Retinal pigment epithelial cell (primary cell): ENCODE data around the gene CEBPG.

ENCODE experiments used
- DNase-seq: peaks from one replicate; pipeline ENCODE4 v3.0.0-alpha.2; 2010; ENCODE audit warnings: low read depth
- H3K4me3 ChIP-seq: 2 replicates; pipeline ENCODE4 v1.5.1; 2011; ENCODE audit warnings: mild to moderate bottlenecking, low read length, control low read depth, moderate library complexity
- TF ChIP-seq, protein P1 (sequence below): conservative IDR thresholded peaks from 2 replicates; pipeline ENCODE4 v1.5.1; 2011; ENCODE audit warnings: low read depth, low read length, control low read depth, inconsistent platforms

The CEBPG gene

DNA sequence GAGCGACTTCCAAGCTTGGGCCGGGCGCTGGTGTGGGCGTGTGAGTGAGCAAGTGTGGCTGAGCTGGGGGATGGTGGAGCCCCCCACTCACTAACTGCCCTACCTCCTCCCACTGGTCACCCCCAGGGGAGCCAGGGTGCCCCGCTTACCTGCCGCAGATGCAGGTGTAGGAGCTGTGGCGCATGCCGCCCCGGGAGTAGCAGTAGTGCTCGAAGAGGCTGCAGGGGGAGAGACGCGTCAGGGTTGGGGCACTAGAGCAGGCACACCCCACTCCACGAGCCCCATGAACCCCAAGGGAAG lies 39.9 kb downstream of the CEBPG start:
- TF ChIP-seq, protein P1, sequence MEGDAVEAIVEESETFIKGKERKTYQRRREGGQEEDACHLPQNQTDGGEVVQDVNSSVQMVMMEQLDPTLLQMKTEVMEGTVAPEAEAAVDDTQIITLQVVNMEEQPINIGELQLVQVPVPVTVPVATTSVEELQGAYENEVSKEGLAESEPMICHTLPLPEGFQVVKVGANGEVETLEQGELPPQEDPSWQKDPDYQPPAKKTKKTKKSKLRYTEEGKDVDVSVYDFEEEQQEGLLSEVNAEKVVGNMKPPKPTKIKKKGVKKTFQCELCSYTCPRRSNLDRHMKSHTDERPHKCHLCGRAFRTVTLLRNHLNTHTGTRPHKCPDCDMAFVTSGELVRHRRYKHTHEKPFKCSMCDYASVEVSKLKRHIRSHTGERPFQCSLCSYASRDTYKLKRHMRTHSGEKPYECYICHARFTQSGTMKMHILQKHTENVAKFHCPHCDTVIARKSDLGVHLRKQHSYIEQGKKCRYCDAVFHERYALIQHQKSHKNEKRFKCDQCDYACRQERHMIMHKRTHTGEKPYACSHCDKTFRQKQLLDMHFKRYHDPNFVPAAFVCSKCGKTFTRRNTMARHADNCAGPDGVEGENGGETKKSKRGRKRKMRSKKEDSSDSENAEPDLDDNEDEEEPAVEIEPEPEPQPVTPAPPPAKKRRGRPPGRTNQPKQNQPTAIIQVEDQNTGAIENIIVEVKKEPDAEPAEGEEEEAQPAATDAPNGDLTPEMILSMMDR, result no peak
- no peak for DNase-seq
- H3K4me3 ChIP-seq, result no peak overlapping the region

DNA sequence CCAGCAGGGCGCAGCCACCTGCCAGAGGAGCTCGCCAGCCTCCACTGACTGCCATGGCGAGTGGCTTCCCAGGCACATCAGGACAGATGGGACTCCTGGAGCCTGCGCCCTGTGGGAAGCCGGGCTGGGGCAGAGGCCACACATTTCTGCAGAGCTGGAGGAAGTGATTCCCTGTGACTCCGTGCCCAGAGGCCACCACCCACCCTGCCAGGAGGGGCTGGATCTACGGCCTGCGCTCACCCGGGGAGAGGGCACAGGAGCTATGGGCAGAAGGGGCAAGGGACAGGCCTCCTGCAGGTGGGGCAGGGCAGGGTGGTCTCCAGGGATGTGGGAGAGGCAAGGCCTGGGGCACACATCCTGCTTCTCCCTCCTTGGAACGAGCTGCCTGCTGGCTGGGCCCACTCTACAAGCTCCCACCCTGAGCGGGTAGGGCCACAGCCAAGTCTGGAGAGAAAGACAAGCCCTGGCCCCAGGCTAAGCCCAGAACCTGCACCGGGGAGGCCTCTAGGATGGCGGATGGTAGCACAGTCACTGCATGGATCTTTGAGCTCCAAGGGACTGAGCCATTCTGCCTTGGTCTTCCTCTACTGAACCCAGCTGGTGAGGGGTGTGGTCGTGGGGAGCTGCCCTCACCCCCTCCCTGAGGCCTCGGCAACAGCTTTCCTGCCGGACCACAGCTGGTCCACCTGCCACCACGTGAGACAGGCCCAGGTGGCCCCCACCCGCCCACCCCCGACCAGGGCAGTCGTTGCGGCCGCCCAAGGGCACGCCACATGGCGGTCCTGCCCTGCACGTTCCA lies 40.6 kb downstream of the CEBPG start:
- H3K4me3 ChIP-seq, result no peak overlapping the region
- TF ChIP-seq, protein P1, result no peak
- DNase-seq, result no peak

GRCh38 chr19:33414667-33415605 lies 41.4 kb downstream of the CEBPG start:
- TF ChIP-seq, protein P1, result no peak
- DNase-seq, result no peak

GRCh38 chr19:33416307-33417215 lies 43.1 kb downstream of the CEBPG start:
- TF ChIP-seq, protein P1, result peak; percentile 86
- DNase-seq, result peak; percentile 25
- H3K4me3 ChIP-seq, result peak overlapping the region; percentile 9

More at GRCh38 chr19:33414667-33415605, 41.4 kb downstream of the CEBPG start:
- H3K4me3 ChIP-seq, result no peak overlapping the region

DNA sequence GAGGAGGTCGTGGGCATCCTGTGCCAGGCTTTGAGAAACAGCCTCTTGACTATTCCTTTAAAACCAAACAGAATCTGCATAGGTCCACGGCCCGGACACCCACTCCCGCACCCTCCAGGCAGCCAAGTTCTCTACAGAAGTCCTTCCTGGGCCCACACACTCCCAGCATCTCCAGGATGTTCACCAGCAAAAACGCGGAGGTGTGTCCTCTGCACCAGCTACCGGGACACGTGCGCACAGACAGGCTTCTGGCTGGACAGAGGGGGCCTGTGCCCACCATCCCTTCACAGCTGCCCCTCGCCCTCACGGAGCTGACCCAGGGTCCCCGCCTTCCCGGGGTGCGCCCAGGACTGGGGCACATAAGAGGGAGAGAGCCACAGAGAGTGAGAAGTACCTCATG lies 44.2 kb downstream of the CEBPG start:
- no peak overlapping the region for H3K4me3 ChIP-seq
- TF ChIP-seq, protein P1, result no peak
- DNase-seq, result no peak

- no peak for DNase-seq
- TF ChIP-seq, protein P1, result no peak
- H3K4me3 ChIP-seq, result no peak overlapping the region
Measured at GRCh38 chr19:33418461-33418860, 45.0 kb downstream of the CEBPG start.
